Measurements from ENCODE around the gene PPFIA1. TPM values are rescaled to one million over a fixed set of nuclear protein-coding genes. Genes with fewer than 3 reads are reported as not detected.

Gene PPFIA1
- polyA plus RNA-seq, 1 donor, result 29.5 TPM

DNA sequence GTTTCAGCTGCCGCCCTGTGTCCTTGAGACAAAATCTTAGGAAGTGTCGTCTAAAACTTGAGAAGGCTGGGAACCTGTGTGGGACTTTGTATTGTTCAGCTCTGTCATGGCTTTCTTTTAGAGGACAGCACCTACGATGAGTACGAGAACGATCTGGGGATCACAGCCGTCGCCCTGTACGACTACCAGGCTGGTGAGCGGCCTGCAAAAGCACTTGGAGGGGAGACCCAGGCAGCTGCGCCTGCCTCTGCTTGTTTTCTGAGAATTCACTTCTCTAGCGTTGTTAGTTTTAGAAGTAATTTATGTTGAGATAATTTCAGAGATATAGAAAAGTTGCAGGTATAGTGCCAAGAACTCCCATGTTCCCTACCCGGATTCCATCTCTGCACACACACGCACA is 163.0 kb downstream of the PPFIA1 start:
- no peak for DNase-seq

Other genes with a start within 250 kb of the PPFIA1 start
- 5.5 TPM for gene ANO1, start 192.4 kb upstream of the PPFIA1 start, polyA plus RNA-seq (ENCODE audit: insufficient read length)
- gene FADD, start 67.4 kb upstream of the PPFIA1 start, polyA plus RNA-seq (ENCODE audit: insufficient read length), result 9.9 TPM
- 110 TPM for gene CTTN, start 127.8 kb downstream of the PPFIA1 start, polyA plus RNA-seq (ENCODE audit: insufficient read length)